ENCODE data around the gene ATG2B. TPM values are rescaled to one million over a fixed set of nuclear protein-coding genes. Genes with fewer than 3 reads are reported as not detected.

Gene ATG2B
- total and polyA plus RNA-seq, 2 of the 4 experiments (the other 2 are of a cell fraction), result 6.9 to 22.0 TPM

GRCh38 chr14:96398432-96398831 is 35.3 kb upstream of the ATG2B start:
- no TSS peak for BruUV-seq (replicated peaks)

More at GRCh38 chr14:96398432-96398831, 35.3 kb upstream of the ATG2B start:
- Histone ChIP-seq H3K23ac (ENCODE audit: low read depth, low read length) (no peak overlapping the region), H3K36me3 (ENCODE audit: control insufficient read depth, insufficient read depth, low read length) (no peaks in the 10 kb centered on the region), H3K4me3 (ENCODE audit: insufficient read depth, low read depth, low read length) (no peak overlapping the region), H2AK9ac (replicated peaks; ENCODE audit: low read depth, low read length, poor library complexity) (no peak overlapping the region), H2BK5ac (ENCODE audit: low read depth, low read length, poor library complexity, severe bottlenecking) (no peak overlapping the region), H3K9ac (ENCODE audit: low read depth, low read length) (no peak overlapping the region), H3K4ac (ENCODE audit: low read depth, low read length) (no peak overlapping the region), H3K4me2 (ENCODE audit: low read depth, low read length) (no peak overlapping the region), H4K8ac (ENCODE audit: low read depth in 2 of 2, low read length in 2 of 2) (no peak overlapping the region), H3K79me1 (ENCODE audit: low read depth in 1 of 2, low read length in 2 of 2) (no peaks in the 10 kb centered on the region), H3K4me1 (ENCODE audit: control insufficient read depth, insufficient read depth, low read length) (no peaks in the 10 kb centered on the region), H2BK20ac (ENCODE audit: low read depth, low read length) (no peak overlapping the region), H2AFZ (replicated peaks; ENCODE audit: low read length, poor library complexity) (no peak overlapping the region), H2BK120ac (ENCODE audit: low read depth, low read length) (no peak overlapping the region), H4K20me1 (ENCODE audit: insufficient read depth, low read length) (no peaks in the 10 kb centered on the region), H3K27ac (ENCODE audit: insufficient read depth, low read length) (no peak overlapping the region), H3K9me3 (ENCODE audit: control insufficient read depth, insufficient read depth, low read length) (no peaks in the 10 kb centered on the region), H2BK15ac (ENCODE audit: low read depth, low read length) (no peak overlapping the region), H3K27me3 (ENCODE audit: control insufficient read depth, insufficient read depth, low read length) (peaks cover 36% of the 10 kb centered on the region), H3K18ac (ENCODE audit: low read depth, low read length) (no peak overlapping the region), H4K5ac (ENCODE audit: low read depth, low read length) (no peak overlapping the region), H3K9me1 (ENCODE audit: insufficient read depth, low read length) (no peaks in the 10 kb centered on the region; the same call in 1 of the 2 replicates), H4K91ac (ENCODE audit: insufficient read depth, low read depth, low read length) (no peak overlapping the region), H2AK5ac (ENCODE audit: low read depth, low read length) (no peak overlapping the region), H3K56ac (ENCODE audit: extremely low read depth, insufficient read depth, low read length) (no peak overlapping the region), H3K14ac (replicated peaks; ENCODE audit: low read depth, low read length) (no peak overlapping the region)
- intact Hi-C loops (cut with micrococcal nuclease), result no loop called here
- DNase-seq, result no peak
- 29% methylated on average over 1 of the region's 8 CpGs; no CpG with 5 or more reads in 1 of the 2 experiments for WGBS, 2 experiments (ENCODE audit: extremely low coverage in 2 of 2, insufficient read length in 1 of 2)
- in situ Hi-C loops (cut with MboI; ENCODE audit: low sequenced_read_pairs), result no loop called here
- no peak for ATAC-seq (ENCODE audit: low read depth)
- dilution Hi-C loops (cut with HindIII; ENCODE audit: low sequenced_read_pairs, unreplicated experiment), result no loop called here
- TF ChIP-seq NFE2L2 (IDR thresholded peaks at IDR 0.05; ENCODE audit: low read depth, low read length) (no peak), RCOR1 (IDR thresholded peaks at IDR 0.05; ENCODE audit: insufficient replicate concordance, low read length) (no peak), CEBPB (IDR thresholded peaks at IDR 0.05; ENCODE audit: low read depth, low read length) (no peak), RAD21 (IDR thresholded peaks at IDR 0.05; ENCODE audit: low read length) (no peak), MAZ (IDR thresholded peaks at IDR 0.05; ENCODE audit: borderline replicate concordance, low read depth, low read length) (no peak), POLR2A (IDR thresholded peaks at IDR 0.05; ENCODE audit: low read depth, low read length) (no peak), MXI1 (IDR thresholded peaks at IDR 0.05; ENCODE audit: borderline replicate concordance, low read depth, low read length) (no peak), FOS (IDR thresholded peaks at IDR 0.05; ENCODE audit: low read depth, low read length) (no peak), SMC3 (IDR thresholded peaks at IDR 0.05; ENCODE audit: low read depth, low read length) (no peak), MAFK (IDR thresholded peaks at IDR 0.05; ENCODE audit: low read depth, low read length) (no peak), ELK1 (IDR thresholded peaks at IDR 0.05; ENCODE audit: borderline replicate concordance, low read depth, low read length) (no peak)
- TF ChIP-seq, protein P1, sequence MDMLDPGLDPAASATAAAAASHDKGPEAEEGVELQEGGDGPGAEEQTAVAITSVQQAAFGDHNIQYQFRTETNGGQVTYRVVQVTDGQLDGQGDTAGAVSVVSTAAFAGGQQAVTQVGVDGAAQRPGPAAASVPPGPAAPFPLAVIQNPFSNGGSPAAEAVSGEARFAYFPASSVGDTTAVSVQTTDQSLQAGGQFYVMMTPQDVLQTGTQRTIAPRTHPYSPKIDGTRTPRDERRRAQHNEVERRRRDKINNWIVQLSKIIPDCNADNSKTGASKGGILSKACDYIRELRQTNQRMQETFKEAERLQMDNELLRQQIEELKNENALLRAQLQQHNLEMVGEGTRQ (IDR thresholded peaks at IDR 0.05; ENCODE audit: low read depth, low read length), result no peak
- TF ChIP-seq, protein P2, sequence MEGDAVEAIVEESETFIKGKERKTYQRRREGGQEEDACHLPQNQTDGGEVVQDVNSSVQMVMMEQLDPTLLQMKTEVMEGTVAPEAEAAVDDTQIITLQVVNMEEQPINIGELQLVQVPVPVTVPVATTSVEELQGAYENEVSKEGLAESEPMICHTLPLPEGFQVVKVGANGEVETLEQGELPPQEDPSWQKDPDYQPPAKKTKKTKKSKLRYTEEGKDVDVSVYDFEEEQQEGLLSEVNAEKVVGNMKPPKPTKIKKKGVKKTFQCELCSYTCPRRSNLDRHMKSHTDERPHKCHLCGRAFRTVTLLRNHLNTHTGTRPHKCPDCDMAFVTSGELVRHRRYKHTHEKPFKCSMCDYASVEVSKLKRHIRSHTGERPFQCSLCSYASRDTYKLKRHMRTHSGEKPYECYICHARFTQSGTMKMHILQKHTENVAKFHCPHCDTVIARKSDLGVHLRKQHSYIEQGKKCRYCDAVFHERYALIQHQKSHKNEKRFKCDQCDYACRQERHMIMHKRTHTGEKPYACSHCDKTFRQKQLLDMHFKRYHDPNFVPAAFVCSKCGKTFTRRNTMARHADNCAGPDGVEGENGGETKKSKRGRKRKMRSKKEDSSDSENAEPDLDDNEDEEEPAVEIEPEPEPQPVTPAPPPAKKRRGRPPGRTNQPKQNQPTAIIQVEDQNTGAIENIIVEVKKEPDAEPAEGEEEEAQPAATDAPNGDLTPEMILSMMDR (conservative IDR thresholded peaks at IDR 0.05; ENCODE audit: low read depth, low read length), result no peak
- ChIA-PET POLR2A (ENCODE audit: unreplicated experiment) (no interaction called here), CTCF (no interaction called here)

Data from IMR-90 (cell line).